A549 (cell line): ENCODE measurements around the gene CNKSR1.

ENCODE experiments used
- CTCF ChIP-seq: fragments of >200 bp; sonication (Bioruptor Twin); formaldehyde crosslinking; IDR thresholded peaks from 3 replicates; pipeline ENCODE4 v1.5.1; 2016
- EP300 ChIP-seq, 2 experiments: fragments of >200 bp; sonication (Bioruptor Twin); formaldehyde crosslinking; IDR thresholded peaks; 2 replicates in 1 of 2; 3 replicates in 1 of 2; pipeline ENCODE4 v1.6.1; 2016 to 2017
- HDAC2 ChIP-seq: fragments of 200-600 bp; sonication (generic); IDR thresholded peaks from 2 replicates; pipeline ENCODE4 v1.6.1; 2016
- NR3C1 ChIP-seq: fragments of >200 bp; sonication (Bioruptor Twin); formaldehyde crosslinking; IDR thresholded peaks from 3 replicates; pipeline ENCODE4 v1.6.1; 2017
- PBX3 ChIP-seq: IDR thresholded peaks from 2 replicates; pipeline ENCODE4 v1.6.1; 2012
- POLR2A ChIP-seq: IDR thresholded peaks from 2 replicates; pipeline ENCODE4 v1.6.1; 2012; ENCODE audit warnings: mild to moderate bottlenecking, low read length
- RCOR1 ChIP-seq: fragments of 150-350 bp; IDR thresholded peaks from 2 replicates; pipeline ENCODE4 v1.6.1; 2014; ENCODE audit warnings: antibody characterized with exemption, low read length, low read depth
- REST ChIP-seq: fragments of 200-600 bp; sonication (generic); IDR thresholded peaks from 2 replicates; pipeline ENCODE4 v1.6.1; 2016; ENCODE audit warnings: antibody characterized with exemption, mild to moderate bottlenecking, moderate library complexity
- RNF2 ChIP-seq: fragments of 200-600 bp; sonication (generic); IDR thresholded peaks from 2 replicates; pipeline ENCODE4 v1.6.1; 2016; ENCODE audit warnings: low read depth, mild to moderate bottlenecking, antibody characterized with exemption, moderate library complexity, borderline replicate concordance
- ZNF302 ChIP-seq: fragments of 250-450 bp; sonication (Bioruptor Pico); IDR thresholded peaks from 2 replicates; pipeline ENCODE4 v1.9.0; 2021; ENCODE audit warnings: inconsistent platforms, mild to moderate bottlenecking, moderate library complexity

- TF ChIP-seq REST (no peak), POLR2A (no peak), CTCF (no peak), RNF2 (no peak), EP300 (IDR thresholded peaks at IDR 0.05) (no peak), NR3C1 (no peak), ZNF302 (CRISPR knock-in tag) (no peak), RCOR1 (no peak), PBX3 (no peak), HDAC2 (no peak)
Observed at GRCh38 chr1:26213335-26213905, 36.1 kb downstream of the CNKSR1 start.
